Amniotic epithelial cell (primary cell): ENCODE measurements around the gene FCRLA.
"Not testable (repeated sequence)": the region's sequence is repeated elsewhere in the genome, so short reads cannot be mapped to it uniquely, and the experiment has no call there.

ENCODE experiments used
- DNase-seq: peaks from one replicate; pipeline ENCODE4 v3.0.0-alpha.2; 2010; ENCODE audit warnings: low read depth

Gene FCRLA

GRCh38 chr1:161706482-161707347, at the start of gene FCRLA:
Gene FCRLA (plus strand): TSS chr1:161707229. CDS start chr1:161707265, 36 bp downstream.
- peak; percentile 84 for DNase-seq

GRCh38 chr1:161658524-161658923, 48.5 kb upstream of the FCRLA start:
- DNase-seq = not testable (repeated sequence)

GRCh38 chr1:161661660-161662311, 45.2 kb upstream of the FCRLA start:
- DNase-seq = not testable (repeated sequence)

GRCh38 chr1:161662684-161663339, 44.2 kb upstream of the FCRLA start, which contains the start of gene FCGR2B:
Gene FCGR2B (plus strand): TSS chr1:161663143. CDS start chr1:161663242, 99 bp downstream.
- not testable (repeated sequence) for DNase-seq

GRCh38 chr1:161663569-161663968, 43.5 kb upstream of the FCRLA start:
- DNase-seq = not testable (repeated sequence)

- not testable (repeated sequence) for DNase-seq
Measured at GRCh38 chr1:161664689-161665088, 42.3 kb upstream of the FCRLA start.

GRCh38 chr1:161671045-161672020, 35.7 kb upstream of the FCRLA start:
- not testable (repeated sequence) for DNase-seq

- DNase-seq = not testable (repeated sequence)
Measured at GRCh38 chr1:161673437-161673836, 33.6 kb upstream of the FCRLA start.

- DNase-seq = not testable (repeated sequence)
Measured at GRCh38 chr1:161674447-161674846, 32.6 kb upstream of the FCRLA start.

- DNase-seq = not testable (repeated sequence)
Measured at GRCh38 chr1:161674908-161675307, 32.1 kb upstream of the FCRLA start.

GRCh38 chr1:161676441-161676840, 30.6 kb upstream of the FCRLA start:
- DNase-seq = no peak

GRCh38 chr1:161676958-161677689, 29.9 kb upstream of the FCRLA start:
- no peak for DNase-seq

- no peak for DNase-seq
Measured at GRCh38 chr1:161678500-161678899, 28.5 kb upstream of the FCRLA start.

- no peak for DNase-seq
Measured at GRCh38 chr1:161681879-161682278, 25.1 kb upstream of the FCRLA start.

- no peak for DNase-seq
Measured at GRCh38 chr1:161688946-161689345, 18.1 kb upstream of the FCRLA start.

- no peak for DNase-seq
Measured at GRCh38 chr1:161691846-161692245, 15.2 kb upstream of the FCRLA start.

GRCh38 chr1:161693020-161693712, 13.9 kb upstream of the FCRLA start:
- DNase-seq = not testable (repeated sequence)

GRCh38 chr1:161698302-161698701, 8.7 kb upstream of the FCRLA start:
- not testable (repeated sequence) for DNase-seq

GRCh38 chr1:161702250-161702649, 4.8 kb upstream of the FCRLA start:
- DNase-seq = peak; percentile 10

- no peak for DNase-seq
Measured at GRCh38 chr1:161705537-161705936, 1.5 kb upstream of the FCRLA start.
